ENCODE measurements around the gene LRP5. TPM values are rescaled to one million over a fixed set of nuclear protein-coding genes. Genes with fewer than 3 reads are reported as not detected.

The LRP5 gene
- total RNA-seq, 1 experiment from 2014 or later = 48.8 TPM

DNA sequence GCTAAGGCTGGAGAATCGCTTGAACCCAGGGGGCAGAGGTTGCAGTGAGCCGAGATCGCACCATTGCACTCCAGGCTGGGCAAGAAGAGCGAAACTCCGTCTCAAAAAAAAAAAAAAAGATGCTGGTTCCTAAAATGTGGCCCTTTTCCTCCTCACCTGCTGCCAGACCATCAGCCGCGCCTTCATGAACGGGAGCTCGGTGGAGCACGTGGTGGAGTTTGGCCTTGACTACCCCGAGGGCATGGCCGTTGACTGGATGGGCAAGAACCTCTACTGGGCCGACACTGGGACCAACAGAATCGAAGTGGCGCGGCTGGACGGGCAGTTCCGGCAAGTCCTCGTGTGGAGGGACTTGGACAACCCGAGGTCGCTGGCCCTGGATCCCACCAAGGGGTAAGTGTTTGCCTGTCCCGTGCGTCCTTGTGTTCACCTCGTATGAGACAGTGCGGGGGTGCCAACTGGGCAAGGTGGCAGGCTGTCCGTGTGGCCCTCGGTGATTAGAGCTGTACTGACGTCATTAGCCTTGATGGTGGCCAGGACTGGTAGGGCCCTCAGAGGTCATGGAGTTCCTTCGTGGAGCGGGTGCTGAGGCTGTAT is 97.5 kb downstream of the LRP5 start:
- no peaks in the 10 kb centered on the region for H3K27me3 Mint-ChIP-seq (ENCODE audit: low read depth)
- DNase-seq (ENCODE audit: low spot score) (no peak), ATAC-seq (no peak)
- no peak for TF ChIP-seq RELA (CRISPR knock-in tag; IDR thresholded peaks at IDR 0.05; ENCODE audit: borderline replicate concordance)
- TF ChIP-seq TCF7 (CRISPR knock-in tag; IDR thresholded peaks at IDR 0.05; ENCODE audit: low read depth) = no peak
- no peak for TF ChIP-seq RORB (CRISPR knock-in tag; IDR thresholded peaks at IDR 0.05)
- TF ChIP-seq, protein P1, sequence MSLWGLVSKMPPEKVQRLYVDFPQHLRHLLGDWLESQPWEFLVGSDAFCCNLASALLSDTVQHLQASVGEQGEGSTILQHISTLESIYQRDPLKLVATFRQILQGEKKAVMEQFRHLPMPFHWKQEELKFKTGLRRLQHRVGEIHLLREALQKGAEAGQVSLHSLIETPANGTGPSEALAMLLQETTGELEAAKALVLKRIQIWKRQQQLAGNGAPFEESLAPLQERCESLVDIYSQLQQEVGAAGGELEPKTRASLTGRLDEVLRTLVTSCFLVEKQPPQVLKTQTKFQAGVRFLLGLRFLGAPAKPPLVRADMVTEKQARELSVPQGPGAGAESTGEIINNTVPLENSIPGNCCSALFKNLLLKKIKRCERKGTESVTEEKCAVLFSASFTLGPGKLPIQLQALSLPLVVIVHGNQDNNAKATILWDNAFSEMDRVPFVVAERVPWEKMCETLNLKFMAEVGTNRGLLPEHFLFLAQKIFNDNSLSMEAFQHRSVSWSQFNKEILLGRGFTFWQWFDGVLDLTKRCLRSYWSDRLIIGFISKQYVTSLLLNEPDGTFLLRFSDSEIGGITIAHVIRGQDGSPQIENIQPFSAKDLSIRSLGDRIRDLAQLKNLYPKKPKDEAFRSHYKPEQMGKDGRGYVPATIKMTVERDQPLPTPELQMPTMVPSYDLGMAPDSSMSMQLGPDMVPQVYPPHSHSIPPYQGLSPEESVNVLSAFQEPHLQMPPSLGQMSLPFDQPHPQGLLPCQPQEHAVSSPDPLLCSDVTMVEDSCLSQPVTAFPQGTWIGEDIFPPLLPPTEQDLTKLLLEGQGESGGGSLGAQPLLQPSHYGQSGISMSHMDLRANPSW (CRISPR knock-in tag; conservative IDR thresholded peaks at IDR 0.05; ENCODE audit: low read depth) = no peak
- no peak for TF ChIP-seq ZNF263 (CRISPR knock-in tag; IDR thresholded peaks at IDR 0.05; ENCODE audit: low read depth)
- TF ChIP-seq, protein P2, sequence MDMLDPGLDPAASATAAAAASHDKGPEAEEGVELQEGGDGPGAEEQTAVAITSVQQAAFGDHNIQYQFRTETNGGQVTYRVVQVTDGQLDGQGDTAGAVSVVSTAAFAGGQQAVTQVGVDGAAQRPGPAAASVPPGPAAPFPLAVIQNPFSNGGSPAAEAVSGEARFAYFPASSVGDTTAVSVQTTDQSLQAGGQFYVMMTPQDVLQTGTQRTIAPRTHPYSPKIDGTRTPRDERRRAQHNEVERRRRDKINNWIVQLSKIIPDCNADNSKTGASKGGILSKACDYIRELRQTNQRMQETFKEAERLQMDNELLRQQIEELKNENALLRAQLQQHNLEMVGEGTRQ (CRISPR knock-in tag; IDR thresholded peaks at IDR 0.05) = no peak
- peaks cover 27% of the 10 kb centered on the region for H3K36me3 Mint-ChIP-seq
- ChIA-PET POLR2A (no interaction called here), CTCF (interaction anchor here (0.5 to 0.6 kb wide), 2 partner anchors 126 to 363 kb away, joined by 4 to 5 read pairs; no protein-coding TSS in a partner anchor)
- H3K4me1 Mint-ChIP-seq = no peaks in the 10 kb centered on the region
- H3K27ac Mint-ChIP-seq = no peak overlapping the region
- H3K4me3 Mint-ChIP-seq = no peak overlapping the region
- no peaks in the 10 kb centered on the region for H3K9me3 Mint-ChIP-seq

DNA sequence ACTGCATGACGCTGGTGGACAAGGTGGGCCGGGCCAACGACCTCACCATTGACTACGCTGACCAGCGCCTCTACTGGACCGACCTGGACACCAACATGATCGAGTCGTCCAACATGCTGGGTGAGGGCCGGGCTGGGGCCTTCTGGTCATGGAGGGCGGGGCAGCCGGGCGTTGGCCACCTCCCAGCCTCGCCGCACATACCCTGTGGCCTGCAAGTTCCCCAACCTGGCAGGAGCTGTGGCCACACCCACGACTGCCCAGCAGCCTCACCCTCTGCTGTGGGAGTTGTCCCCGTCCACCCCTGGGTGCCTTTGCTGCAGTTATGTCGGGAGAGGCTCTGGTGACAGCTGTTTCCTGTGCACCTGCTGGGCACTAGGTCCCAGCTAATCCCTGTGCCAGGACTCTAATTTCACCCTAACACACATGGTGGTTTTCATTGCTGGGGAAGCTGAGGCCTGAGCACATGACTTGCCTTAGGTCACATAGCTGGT is 99.2 kb downstream of the LRP5 start:
- Mint-ChIP-seq H3K4me3 (no peak overlapping the region), H3K27ac (no peak overlapping the region), H3K27me3 (ENCODE audit: low read depth) (no peaks in the 10 kb centered on the region), H3K9me3 (no peaks in the 10 kb centered on the region), H3K4me1 (no peaks in the 10 kb centered on the region), H3K36me3 (peaks cover 38% of the 10 kb centered on the region)
- TF ChIP-seq ATF1 (CRISPR knock-in tag; IDR thresholded peaks at IDR 0.05) (no peak), NR3C1 (CRISPR knock-in tag; conservative IDR thresholded peaks at IDR 0.05; ENCODE audit: low read depth) (no peak), CREB1 (CRISPR knock-in tag; IDR thresholded peaks at IDR 0.05) (no peak), ZNF232 (CRISPR knock-in tag; IDR thresholded peaks at IDR 0.05) (no peak), KAT7 (CRISPR knock-in tag; IDR thresholded peaks at IDR 0.05; ENCODE audit: borderline replicate concordance) (no peak), GRHL2 (CRISPR knock-in tag; IDR thresholded peaks at IDR 0.05; ENCODE audit: insufficient replicate concordance, severe bottlenecking) (no peak)
- TF ChIP-seq, protein P3, sequence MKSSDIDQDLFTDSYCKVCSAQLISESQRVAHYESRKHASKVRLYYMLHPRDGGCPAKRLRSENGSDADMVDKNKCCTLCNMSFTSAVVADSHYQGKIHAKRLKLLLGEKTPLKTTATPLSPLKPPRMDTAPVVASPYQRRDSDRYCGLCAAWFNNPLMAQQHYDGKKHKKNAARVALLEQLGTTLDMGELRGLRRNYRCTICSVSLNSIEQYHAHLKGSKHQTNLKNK (CRISPR knock-in tag; IDR thresholded peaks at IDR 0.05) = no peak
- TF ChIP-seq, protein P4, sequence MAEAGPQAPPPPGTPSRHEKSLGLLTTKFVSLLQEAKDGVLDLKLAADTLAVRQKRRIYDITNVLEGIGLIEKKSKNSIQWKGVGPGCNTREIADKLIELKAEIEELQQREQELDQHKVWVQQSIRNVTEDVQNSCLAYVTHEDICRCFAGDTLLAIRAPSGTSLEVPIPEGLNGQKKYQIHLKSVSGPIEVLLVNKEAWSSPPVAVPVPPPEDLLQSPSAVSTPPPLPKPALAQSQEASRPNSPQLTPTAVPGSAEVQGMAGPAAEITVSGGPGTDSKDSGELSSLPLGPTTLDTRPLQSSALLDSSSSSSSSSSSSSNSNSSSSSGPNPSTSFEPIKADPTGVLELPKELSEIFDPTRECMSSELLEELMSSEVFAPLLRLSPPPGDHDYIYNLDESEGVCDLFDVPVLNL (CRISPR knock-in tag; IDR thresholded peaks at IDR 0.05; ENCODE audit: borderline replicate concordance, low read depth) = no peak
- TF ChIP-seq, protein P5, sequence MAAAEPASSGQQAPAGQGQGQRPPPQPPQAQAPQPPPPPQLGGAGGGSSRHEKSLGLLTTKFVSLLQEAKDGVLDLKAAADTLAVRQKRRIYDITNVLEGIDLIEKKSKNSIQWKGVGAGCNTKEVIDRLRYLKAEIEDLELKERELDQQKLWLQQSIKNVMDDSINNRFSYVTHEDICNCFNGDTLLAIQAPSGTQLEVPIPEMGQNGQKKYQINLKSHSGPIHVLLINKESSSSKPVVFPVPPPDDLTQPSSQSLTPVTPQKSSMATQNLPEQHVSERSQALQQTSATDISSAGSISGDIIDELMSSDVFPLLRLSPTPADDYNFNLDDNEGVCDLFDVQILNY (CRISPR knock-in tag; IDR thresholded peaks at IDR 0.05) = no peak
- no peak for DNase-seq (ENCODE audit: low spot score)
- ATAC-seq = no peak
- ChIA-PET POLR2A (interaction anchor here (0.6 kb wide), 1 partner anchor 10 kb away, joined by 3 read pairs; no protein-coding TSS in a partner anchor), CTCF (no interaction called here)

Data from WTC11 (cell line).